T-helper 17 cell (primary cell): ENCODE measurements around the gene C6orf136. TPM values are rescaled to one million over a fixed set of nuclear protein-coding genes. Genes with fewer than 3 reads are reported as not detected.
A peak's percentile ranks its signal among the peaks of the same experiment; 100 is the strongest.

Source experiments
- ATAC-seq: fragments of 150-1000 bp; cut with Tn5 transposase; 2 replicates; pipeline ENCODE4 v1.10.0; 2021; ENCODE audit warnings: mild to moderate bottlenecking, moderate library complexity
- DNase-seq, 3 donors: peaks; one replicate each; pipeline versions ENCODE4 v3.0.0 to v3.0.0-alpha.2; 2020 to 2021
- H3K9me3 ChIP-seq: one replicate; pipeline ENCODE4 v1.7.0; 2013; ENCODE audit warnings: low read length, mild to moderate bottlenecking; ENCODE audit not compliant: control insufficient read depth, poor library complexity, severe bottlenecking
- H3K27ac Mint-ChIP-seq: one replicate; pipeline ENCODE4 v1.8.0; 2022; ENCODE audit warnings: mild to moderate bottlenecking, moderate library complexity, mixed read lengths
- H3K27me3 Mint-ChIP-seq: one replicate; pipeline ENCODE4 v1.8.0; 2022; ENCODE audit warnings: mixed read lengths
- H3K36me3 Mint-ChIP-seq: one replicate; pipeline ENCODE4 v1.8.0; 2022; ENCODE audit warnings: low read depth, mixed read lengths
- H3K4me1 Mint-ChIP-seq: one replicate; pipeline ENCODE4 v1.8.0; 2022; ENCODE audit warnings: mild to moderate bottlenecking, mixed read lengths
- H3K4me3 Mint-ChIP-seq: one replicate; pipeline ENCODE4 v1.8.0; 2022; ENCODE audit warnings: mild to moderate bottlenecking, moderate library complexity, mixed read lengths
- total RNA-seq, 4 donors: library from RNA in 2 of 4; stranded (reverse) in 2 of 4; gene quantifications; one replicate each; pipeline ENCODE4 v1.2.3 and lab custom pipeline; 2022 to 2026

The C6orf136 gene
- total RNA-seq, 2 donors from 2014 or later = 32.6 to 37.0 TPM

DNA sequence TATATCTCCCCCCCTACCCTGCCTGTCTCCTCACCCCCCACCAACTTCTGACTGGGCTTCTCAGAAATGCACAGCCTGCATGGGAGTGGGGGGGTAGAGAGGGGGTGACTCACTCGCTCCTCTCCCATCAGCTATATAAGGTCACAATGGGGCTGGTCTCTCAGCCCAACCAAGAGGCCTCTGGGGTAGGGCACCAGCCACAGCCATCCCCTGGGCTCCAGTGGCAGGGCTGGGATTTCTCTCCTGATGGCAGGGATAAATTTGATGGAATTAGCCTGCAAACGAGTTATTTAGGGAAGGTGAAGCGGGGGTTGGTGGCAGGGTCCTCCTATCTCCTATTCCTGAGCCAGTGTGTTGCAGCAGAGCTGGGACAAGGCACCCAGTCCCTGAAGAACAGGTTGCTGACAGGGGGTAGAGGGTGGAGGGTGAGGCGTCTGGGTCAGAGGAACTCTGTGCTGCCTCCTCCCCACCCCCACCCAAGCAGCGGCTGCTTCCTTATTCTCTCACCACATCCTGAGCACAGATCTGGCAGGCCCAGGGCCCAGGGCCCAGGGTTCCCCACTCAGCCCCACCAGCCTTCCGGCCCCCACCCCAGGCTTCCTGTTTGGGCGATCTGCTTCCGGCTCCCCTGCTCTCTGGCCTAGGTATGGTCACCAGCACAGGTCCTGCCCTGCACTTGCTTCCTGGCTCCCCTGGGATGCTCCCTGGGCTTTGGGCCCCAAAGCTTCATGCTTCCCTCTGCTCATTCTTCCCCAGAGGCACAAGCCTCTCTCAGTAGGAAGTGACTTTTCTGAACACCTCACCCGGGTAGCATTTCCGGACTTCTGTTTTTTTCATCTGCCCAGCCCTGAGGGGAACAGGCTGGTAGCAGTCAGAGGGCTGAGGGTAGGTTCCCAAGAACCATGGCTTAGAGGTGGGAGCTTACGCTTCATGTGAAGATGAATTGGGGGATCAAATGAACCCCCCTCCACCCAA is 35.5 kb downstream of the C6orf136 start:
- Mint-ChIP-seq H3K27ac (peak overlapping the region; percentile 97), H3K4me1 (peaks cover 45% of the 10 kb centered on the region)
- peak; percentile 77 for ATAC-seq

DNA sequence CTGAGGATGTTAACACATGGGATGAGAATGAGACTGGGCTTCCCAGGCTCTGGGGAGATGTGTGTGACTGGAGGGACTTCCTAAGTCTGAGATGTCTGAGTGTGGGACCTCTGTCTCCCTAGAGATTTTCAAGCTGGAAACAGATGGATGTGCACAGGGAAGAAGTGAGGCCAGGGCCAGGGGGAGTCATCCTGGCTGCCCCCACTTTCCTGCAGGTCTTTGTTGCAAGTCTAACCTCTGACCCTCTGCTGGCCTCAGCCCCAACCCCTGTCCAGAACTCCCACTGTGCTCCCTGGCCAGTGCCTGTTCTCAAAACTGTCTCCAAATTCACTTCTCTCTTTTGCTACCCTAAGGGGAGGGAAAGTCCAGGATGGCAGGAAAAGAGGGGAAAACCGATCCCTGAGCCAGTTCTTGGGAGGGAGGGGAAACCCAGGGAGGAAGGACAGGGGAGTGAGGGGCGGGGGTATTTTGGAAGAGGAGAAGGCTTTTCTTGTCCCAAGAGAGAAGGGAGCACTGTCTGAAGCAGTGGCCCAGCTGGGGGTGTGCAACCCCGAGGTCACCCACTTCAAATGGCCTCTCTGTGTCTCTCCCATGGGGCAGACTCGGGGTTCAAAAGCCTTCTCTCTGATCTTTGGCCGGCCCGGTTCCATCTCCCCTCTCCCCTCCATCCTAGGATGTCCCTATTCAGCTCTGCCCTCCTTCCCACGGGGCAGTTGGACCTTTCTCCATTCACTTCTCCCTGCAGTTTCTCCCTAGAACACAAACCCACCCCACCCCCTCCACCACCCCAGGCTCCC is 36.4 kb downstream of the C6orf136 start:
- ATAC-seq (no peak), DNase-seq (no peak)
- Mint-ChIP-seq H3K4me1 (peaks cover 53% of the 10 kb centered on the region), H3K4me3 (peak overlapping the region; percentile 100), H3K27ac (peak overlapping the region; percentile 97), H3K27me3 (no peaks in the 10 kb centered on the region), H3K36me3 (peaks cover 37% of the 10 kb centered on the region)
- no peaks in the 10 kb centered on the region for H3K9me3 ChIP-seq

More for the DNA sequence above, 35.5 kb downstream of the C6orf136 start:
- H3K36me3 Mint-ChIP-seq = peaks cover 37% of the 10 kb centered on the region
- H3K9me3 ChIP-seq = no peaks in the 10 kb centered on the region
- peak overlapping the region; percentile 100 for H3K4me3 Mint-ChIP-seq
- H3K27me3 Mint-ChIP-seq = no peaks in the 10 kb centered on the region
- DNase-seq = peak; percentile 73 to 82 (median 77)

DNA sequence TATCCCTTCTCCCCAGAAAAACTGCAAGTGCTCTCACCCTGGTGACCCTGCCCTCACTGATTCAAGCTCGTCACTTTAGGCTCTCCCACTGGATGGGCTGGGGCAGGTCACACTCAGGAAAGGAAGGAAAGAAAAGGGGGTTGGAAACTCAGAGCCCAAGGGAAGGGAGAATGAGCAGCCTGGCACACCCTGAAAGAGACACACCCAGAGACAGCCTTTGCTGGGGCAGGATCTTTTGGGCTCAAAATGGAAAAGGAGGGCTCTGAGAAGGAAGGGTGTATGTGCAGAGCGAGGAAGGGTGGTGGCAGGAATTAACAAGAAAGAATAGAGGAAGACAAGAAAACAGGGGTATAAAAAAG is 37.0 kb downstream of the C6orf136 start:
- Mint-ChIP-seq H3K4me3 (peak overlapping the region; percentile 100), H3K27ac (peak overlapping the region; percentile 97), H3K4me1 (peaks cover 55% of the 10 kb centered on the region), H3K27me3 (no peaks in the 10 kb centered on the region), H3K36me3 (peaks cover 36% of the 10 kb centered on the region)
- ATAC-seq (no peak), DNase-seq (no peak)
- H3K9me3 ChIP-seq = no peaks in the 10 kb centered on the region

DNA sequence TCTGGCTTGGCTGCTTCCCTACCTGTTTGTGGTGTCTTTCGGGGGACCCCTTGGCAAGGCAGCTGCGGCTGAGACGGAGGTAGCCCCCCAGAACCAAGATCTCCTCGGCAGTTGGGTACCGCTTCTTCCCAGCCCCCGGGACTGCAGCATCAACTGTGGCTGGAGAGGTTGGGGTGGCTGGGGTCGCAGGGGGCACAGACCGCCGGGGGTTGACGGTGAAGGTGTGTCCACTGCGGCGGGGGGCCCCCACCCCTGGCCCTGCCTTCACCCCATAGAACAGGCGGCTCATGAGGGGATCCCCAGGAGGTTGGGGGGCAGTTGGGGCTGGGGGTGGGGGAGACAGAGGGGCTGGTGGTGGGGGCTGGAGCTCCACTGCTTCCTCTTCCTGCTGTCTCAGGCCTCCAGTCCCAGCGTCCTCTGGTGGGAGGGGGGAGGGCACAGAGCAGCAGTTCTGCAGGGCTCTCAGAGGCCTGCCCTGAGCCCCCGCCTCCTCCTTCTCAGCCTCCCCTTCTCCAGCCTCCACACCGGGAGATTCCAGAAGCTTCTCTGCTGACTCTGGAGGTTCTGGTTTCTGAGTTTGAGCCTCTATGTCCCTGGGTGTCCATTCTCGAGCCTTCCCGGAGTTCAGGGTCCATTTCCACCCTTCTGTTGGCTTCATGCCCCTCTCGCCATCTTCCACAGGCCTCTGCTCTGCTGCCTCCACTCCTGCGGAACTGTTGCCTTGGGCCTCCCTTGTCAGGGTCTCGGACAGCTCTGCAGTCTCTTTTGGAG is 37.6 kb downstream of the C6orf136 start:
- H3K36me3 Mint-ChIP-seq = peaks cover 34% of the 10 kb centered on the region
- H3K4me3 Mint-ChIP-seq = peak overlapping the region; percentile 100
- DNase-seq (peak in 2 of 3 donors; percentile 23 to 40), ATAC-seq (no peak)
- H3K27me3 Mint-ChIP-seq = no peaks in the 10 kb centered on the region
- no peaks in the 10 kb centered on the region for H3K9me3 ChIP-seq
- H3K27ac Mint-ChIP-seq = peak overlapping the region; percentile 97
- peaks cover 55% of the 10 kb centered on the region for H3K4me1 Mint-ChIP-seq

DNA sequence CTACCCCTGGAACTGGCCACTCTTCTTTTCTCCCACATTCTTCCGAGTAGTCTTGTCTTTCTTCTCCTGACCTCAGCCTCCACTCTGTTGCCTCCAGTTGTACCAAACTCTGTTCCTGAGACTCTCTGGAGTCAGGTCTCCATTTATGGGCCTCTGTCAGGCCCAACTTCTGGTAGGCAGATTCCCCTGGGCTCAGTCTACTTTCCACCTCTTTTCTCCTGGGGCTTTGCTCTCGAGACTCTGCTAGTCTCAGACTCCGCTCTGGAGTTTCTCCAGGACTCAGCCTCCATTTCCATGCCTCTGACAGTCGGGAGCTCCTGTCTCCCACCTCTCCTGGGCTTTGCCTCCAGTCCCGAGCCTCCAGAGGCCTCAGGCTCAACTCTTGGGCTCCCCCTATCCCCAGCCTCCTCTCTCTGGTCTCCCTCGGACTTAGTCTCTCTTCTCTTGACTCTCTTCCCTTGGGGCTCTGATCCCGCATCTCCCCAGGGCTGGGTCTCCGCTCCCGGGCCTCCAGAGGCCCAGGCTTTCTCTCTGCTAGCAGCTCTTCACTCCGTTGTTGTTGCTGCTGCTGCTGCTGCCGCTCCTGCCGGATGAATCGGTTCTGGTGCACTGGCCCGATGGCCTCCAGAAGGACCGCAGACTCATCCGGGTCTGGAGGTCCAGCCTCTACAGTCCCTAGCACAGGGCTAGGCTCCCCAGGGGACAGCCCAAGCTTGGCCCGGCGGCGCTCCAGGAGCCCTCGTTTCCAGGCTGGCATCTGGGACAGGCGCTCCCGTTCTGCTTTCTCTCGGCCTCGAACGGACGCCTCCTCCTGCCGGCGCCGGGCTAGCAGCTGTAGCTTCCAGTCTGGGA is 38.5 kb downstream of the C6orf136 start:
- ATAC-seq (no peak), DNase-seq (peak in 1 of 3 donors; percentile 18)
- peak overlapping the region; percentile 100 for H3K4me3 Mint-ChIP-seq
- H3K9me3 ChIP-seq = no peaks in the 10 kb centered on the region
- no peaks in the 10 kb centered on the region for H3K27me3 Mint-ChIP-seq
- peak overlapping the region; percentile 97 for H3K27ac Mint-ChIP-seq
- H3K4me1 Mint-ChIP-seq = peaks cover 57% of the 10 kb centered on the region
- peaks cover 34% of the 10 kb centered on the region for H3K36me3 Mint-ChIP-seq

DNA sequence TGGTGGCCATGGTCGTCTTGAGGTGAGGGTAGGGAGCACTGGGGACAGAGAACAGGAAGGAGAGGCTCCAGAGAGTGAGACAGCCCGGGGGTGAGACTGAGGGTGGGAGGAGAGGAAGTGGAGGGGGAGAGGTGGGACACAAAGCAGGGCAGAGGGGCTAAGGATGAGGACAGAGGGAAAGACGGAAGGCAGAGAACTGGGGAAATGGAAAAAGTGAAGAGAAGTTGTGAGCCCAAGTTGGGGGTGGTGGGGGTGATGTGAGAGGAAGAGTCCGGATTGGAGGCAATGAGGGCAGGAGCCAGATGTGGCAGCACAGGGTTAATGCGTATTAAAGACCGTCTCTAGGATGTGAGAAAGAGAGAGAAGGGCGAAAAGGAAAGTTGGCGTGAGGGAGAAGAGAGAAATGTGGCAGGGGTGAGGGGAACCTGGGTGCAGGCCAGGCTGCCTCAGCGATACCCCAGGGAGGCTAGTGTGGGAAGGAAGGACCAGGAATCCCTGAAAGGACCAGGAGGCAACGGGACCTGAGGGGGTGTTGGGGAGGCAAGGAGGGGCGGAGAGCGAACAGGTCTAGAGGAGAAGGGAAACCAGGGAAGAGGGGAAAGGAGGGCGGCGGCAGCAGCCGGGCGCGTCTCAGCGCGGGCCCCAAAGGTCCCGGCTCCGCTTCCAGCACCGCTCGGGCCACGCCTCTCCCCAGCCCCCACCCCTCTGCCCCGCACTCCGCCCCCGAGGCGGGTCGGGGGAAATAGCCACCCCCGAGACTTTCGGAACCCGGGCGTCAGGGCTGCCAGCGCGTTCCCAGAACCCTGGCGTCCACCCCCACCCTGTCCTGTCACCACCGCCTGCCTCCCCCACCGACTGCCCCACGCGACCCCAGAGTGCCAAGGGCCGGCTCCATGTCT is 39.3 kb downstream of the C6orf136 start, which contains the start of gene PPP1R18:
Gene PPP1R18, minus strand, starts transcription at position 637 of the 899 bp plus-strand sequence. Its CDS starts 627 bp downstream, at position 10.
- ATAC-seq = peak; percentile 61

DNA sequence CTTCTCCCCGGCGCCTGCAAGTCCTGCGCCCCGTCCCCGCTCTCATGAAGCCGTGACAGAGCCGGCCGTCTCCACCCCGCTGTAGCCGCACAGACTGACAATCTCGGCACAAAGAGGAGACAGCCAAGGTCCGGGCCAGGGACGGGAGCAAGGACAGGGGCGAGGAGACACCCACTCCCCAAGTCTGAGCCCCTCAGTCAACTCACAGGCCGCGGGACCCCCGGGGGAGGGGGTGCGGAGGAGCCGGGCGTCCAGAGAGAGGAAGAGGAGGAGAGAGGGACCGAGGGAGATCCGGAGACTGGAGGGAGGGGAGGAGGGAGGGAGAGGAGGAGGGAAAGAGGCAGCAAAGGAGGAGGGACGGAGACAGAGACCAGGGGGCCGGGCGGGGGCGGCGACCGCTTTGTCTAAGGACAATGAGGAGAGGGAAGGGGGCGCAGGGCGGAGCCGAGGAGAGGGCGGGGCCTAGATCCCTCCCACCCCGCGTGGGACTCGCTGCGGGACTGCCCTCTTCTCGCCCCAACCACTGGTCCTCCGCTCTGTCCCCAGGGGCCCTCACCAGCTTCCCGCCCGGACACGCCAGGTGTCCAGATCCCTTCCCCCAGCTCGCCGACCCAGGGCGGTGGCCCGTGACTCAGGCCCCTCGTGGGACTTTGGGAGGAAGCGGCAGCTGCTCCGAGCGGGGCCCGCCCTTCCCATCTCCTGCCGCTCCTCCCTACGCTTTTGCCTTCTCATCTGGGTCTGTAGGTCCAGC is 40.1 kb downstream of the C6orf136 start:
- Mint-ChIP-seq H3K4me1 (peaks cover 52% of the 10 kb centered on the region), H3K27me3 (no peaks in the 10 kb centered on the region), H3K4me3 (peak overlapping the region; percentile 100), H3K36me3 (peaks cover 29% of the 10 kb centered on the region), H3K27ac (peak overlapping the region; percentile 97)
- peak; percentile 32 to 77 (median 76) for DNase-seq
- peak; percentile 36 for ATAC-seq
- no peaks in the 10 kb centered on the region for H3K9me3 ChIP-seq

More for the DNA sequence above, 39.3 kb downstream of the C6orf136 start, which contains the start of gene PPP1R18:
- no peaks in the 10 kb centered on the region for H3K9me3 ChIP-seq
- Mint-ChIP-seq H3K4me1 (peaks cover 56% of the 10 kb centered on the region), H3K27me3 (no peaks in the 10 kb centered on the region), H3K4me3 (peak within 1 kb of the TSS; percentile 100), H3K27ac (peak within 1 kb of the TSS; percentile 97), H3K36me3 (peaks cover 30% of the 10 kb centered on the region)
- peak; percentile 69 to 80 (median 78) for DNase-seq

DNA sequence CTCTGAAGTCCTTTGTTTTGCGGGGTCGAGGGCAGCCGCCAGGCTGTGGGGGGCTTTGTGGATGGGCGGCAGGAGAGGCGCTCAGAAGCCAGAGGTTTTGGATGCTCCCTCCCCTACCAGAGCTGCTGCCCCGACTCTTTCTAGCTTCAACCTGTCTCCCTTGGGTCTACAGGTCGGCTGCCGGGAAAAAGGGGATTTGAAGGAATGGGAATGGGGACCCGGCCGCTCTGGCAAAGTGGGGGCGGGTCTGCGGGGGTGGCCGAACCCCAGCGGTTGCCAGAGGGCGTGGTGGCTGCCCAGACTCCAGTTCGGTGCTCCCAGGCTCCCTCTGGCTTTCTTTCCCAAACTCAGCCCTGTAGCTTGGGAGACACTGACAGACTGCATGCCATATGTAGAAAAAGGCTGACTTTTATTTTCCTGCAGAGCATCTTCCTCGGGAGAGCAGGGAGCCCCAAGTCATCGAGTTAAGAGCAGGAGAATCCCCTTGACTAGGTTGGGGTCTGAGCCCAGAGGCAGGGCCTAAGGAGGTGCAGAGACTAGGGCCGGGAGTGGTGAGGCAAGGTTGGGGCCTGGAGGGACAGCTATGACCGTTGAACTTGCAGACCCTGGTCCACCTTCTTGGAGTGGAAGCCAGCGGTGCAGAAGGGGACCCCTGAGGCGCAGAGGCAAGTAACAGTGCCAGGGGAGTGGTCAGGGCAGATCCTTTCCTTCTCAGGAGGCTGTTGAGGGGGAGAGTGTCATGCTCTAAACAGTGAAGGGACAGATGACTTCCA is 40.9 kb downstream of the C6orf136 start:
- no peaks in the 10 kb centered on the region for H3K9me3 ChIP-seq
- Mint-ChIP-seq H3K4me1 (peaks cover 48% of the 10 kb centered on the region), H3K27me3 (no peaks in the 10 kb centered on the region), H3K36me3 (peaks cover 26% of the 10 kb centered on the region), H3K4me3 (peak overlapping the region; percentile 100), H3K27ac (peak overlapping the region; percentile 97)
- ATAC-seq (no peak), DNase-seq (no peak)

DNA sequence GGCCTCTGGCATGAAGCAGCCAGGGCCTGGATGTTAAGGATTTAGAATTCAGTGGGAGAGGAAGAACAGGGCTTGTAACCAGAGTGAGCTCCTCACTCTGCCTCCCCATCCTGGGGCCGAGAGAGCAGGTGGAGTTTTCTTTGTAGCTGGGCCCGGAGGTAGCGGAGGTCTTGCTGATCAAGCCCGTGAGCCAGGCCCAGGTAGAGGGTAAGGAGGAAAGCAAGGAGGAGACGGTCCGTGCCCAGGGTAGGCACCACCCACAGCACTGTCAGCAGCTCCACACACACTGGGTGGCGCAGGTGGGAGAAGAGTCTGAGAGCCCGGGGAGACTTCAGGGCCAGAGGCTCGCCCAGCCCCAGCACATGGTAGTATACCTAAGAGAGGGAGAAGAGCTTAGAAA is 41.6 kb downstream of the C6orf136 start:
- Mint-ChIP-seq H3K4me1 (peaks cover 48% of the 10 kb centered on the region), H3K36me3 (peaks cover 23% of the 10 kb centered on the region), H3K27ac (peak overlapping the region; percentile 97), H3K4me3 (peak overlapping the region; percentile 100), H3K27me3 (no peaks in the 10 kb centered on the region)
- ATAC-seq = no peak
- no peak for DNase-seq
- no peaks in the 10 kb centered on the region for H3K9me3 ChIP-seq
